Testis (tissue), 2 donors: Measurements from ENCODE around the gene UBE2U.

Experiments used
- POLR2A ChIP-seq: fragments of 450-650 bp; IDR thresholded peaks from one replicate; pipeline ENCODE4 v1.6.1; 2017; ENCODE audit warnings: antibody characterized with exemption, mild to moderate bottlenecking, moderate library complexity
- TF ChIP-seq, protein P1 (sequence below), 3 experiments: fragments of 450-650 bp in 2 of 3; fragments of 200-600 bp in 1 of 3; sonication (generic) in 1 of 3; IDR thresholded peaks; one replicate each; pipeline ENCODE4 v1.5.1; 2016 to 2019; ENCODE audit warnings: antibody characterized with exemption in 3 of 3, mild to moderate bottlenecking in 2 of 3, moderate library complexity in 1 of 3

DNA sequence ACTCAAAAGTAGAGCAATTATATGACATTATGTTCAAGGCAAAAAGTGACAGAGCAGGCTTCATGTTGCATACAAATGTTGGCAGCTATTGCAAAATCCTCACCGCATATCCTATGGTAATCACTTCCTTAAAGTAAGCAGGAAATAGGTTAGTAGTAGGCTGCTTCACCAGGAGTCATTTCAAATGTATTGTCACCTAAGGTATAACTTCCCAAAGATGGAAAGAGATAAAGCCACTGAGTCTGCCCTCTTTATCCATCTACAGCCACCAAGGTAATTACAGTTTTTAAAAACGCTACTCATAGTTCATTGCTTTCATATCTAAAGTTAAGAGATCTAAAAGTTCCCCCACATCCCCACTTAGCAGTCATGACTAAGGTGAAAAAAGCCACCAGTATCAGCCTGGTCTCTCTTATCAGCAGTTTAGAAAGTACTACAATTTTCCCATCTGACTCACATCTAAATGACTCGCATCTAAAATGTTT is 31.6 kb upstream of the UBE2U start:
- no peak for TF ChIP-seq POLR2A
- TF ChIP-seq, protein P1, sequence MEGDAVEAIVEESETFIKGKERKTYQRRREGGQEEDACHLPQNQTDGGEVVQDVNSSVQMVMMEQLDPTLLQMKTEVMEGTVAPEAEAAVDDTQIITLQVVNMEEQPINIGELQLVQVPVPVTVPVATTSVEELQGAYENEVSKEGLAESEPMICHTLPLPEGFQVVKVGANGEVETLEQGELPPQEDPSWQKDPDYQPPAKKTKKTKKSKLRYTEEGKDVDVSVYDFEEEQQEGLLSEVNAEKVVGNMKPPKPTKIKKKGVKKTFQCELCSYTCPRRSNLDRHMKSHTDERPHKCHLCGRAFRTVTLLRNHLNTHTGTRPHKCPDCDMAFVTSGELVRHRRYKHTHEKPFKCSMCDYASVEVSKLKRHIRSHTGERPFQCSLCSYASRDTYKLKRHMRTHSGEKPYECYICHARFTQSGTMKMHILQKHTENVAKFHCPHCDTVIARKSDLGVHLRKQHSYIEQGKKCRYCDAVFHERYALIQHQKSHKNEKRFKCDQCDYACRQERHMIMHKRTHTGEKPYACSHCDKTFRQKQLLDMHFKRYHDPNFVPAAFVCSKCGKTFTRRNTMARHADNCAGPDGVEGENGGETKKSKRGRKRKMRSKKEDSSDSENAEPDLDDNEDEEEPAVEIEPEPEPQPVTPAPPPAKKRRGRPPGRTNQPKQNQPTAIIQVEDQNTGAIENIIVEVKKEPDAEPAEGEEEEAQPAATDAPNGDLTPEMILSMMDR (IDR thresholded peaks at IDR 0.05) = no peak
